ENCODE measurements around the gene FMNL2. TPM values are rescaled to one million over a fixed set of nuclear protein-coding genes. Genes with fewer than 3 reads are reported as not detected.

Gene FMNL2
- total RNA-seq, 4 donors from 2014 or later = 5.8 to 19.8 (median 16.9) TPM

DNA sequence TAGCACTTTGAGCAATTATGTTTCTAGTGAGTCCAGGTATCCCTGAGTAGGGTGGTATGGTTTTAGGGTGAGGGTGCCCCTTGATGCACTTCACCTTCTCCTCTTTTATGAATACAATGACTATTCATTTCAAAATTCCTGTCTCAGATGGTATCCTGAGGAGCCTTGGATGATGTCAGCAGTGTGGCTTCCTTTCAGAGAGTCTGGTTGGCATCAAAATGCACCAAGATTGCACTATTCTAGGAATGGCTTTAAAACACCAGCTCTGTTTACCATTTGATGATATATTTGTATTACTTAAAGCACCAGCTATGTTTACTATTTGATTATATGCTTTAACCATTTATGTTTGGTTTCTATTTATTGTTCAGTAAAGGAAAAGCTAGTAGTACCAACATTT lies 141.0 kb downstream of the FMNL2 start:
- no peaks in the 10 kb centered on the region for H3K9me3 ChIP-seq
- H3K4me3 ChIP-seq = no peak overlapping the region
- H3K27ac ChIP-seq = no peak overlapping the region
- H3K36me3 ChIP-seq = no peaks in the 10 kb centered on the region
- DNase-seq = no peak
- peaks cover 0 to 38% (median 4%) of the 10 kb centered on the region in 3 donors for H3K4me1 ChIP-seq
- TF ChIP-seq, protein P1, sequence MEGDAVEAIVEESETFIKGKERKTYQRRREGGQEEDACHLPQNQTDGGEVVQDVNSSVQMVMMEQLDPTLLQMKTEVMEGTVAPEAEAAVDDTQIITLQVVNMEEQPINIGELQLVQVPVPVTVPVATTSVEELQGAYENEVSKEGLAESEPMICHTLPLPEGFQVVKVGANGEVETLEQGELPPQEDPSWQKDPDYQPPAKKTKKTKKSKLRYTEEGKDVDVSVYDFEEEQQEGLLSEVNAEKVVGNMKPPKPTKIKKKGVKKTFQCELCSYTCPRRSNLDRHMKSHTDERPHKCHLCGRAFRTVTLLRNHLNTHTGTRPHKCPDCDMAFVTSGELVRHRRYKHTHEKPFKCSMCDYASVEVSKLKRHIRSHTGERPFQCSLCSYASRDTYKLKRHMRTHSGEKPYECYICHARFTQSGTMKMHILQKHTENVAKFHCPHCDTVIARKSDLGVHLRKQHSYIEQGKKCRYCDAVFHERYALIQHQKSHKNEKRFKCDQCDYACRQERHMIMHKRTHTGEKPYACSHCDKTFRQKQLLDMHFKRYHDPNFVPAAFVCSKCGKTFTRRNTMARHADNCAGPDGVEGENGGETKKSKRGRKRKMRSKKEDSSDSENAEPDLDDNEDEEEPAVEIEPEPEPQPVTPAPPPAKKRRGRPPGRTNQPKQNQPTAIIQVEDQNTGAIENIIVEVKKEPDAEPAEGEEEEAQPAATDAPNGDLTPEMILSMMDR (IDR thresholded peaks at IDR 0.05) = no peak
- TF ChIP-seq POLR2A (IDR thresholded peaks at IDR 0.05) = no peak
- intact Hi-C loops (cut with DNase I) = no loop called here
- no peaks in the 10 kb centered on the region for H3K27me3 ChIP-seq

DNA sequence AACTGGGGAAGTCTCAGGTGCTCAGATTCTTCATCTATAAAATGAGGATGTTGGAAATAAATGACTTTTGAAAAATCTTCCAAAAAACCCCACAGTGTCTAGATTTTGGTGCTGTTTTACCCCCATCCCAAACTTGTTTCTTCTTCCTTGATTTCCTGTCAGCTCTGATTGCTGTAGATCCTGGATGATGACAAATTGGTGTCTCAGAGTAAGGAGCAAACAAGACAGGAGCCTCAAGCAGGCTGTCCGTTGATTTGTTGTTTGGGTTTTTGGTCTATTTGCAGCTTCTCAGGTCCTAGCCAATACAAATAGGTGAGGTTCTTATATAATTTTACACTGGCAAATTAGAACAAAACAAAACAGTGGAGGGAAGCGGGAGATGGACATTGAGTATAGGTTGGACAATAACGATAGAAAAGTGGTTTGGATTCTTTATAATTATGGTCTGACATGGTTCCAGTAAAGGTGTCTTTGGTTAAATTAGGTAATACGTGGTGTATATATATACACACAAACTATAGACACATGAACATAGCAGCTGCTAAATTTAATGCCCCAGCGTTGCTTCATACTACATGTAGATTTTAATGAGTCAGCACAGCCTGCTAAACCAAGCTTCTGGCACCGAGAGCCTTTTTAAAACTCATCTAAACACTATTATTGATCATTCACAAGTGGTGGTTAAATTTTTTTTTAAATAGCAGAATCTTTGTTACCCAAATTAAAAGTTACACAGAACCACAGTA lies 142.5 kb downstream of the FMNL2 start:
- H3K36me3 ChIP-seq = no peaks in the 10 kb centered on the region
- no peaks in the 10 kb centered on the region for H3K27me3 ChIP-seq
- no peaks in the 10 kb centered on the region for H3K9me3 ChIP-seq
- H3K4me1 ChIP-seq = peaks cover 0 to 29% (median 4%) of the 10 kb centered on the region in 3 donors
- H3K4me3 ChIP-seq = no peak overlapping the region
- TF ChIP-seq, protein P1 (IDR thresholded peaks at IDR 0.05) = no peak
- no peak for TF ChIP-seq POLR2A (IDR thresholded peaks at IDR 0.05)
- WGBS, 2 donors = 56 to 75% methylated on average over 6 of the region's 6 CpGs
- no peak for DNase-seq
- intact Hi-C loops (cut with DNase I) = no loop called here
- H3K27ac ChIP-seq = no peak overlapping the region

DNA sequence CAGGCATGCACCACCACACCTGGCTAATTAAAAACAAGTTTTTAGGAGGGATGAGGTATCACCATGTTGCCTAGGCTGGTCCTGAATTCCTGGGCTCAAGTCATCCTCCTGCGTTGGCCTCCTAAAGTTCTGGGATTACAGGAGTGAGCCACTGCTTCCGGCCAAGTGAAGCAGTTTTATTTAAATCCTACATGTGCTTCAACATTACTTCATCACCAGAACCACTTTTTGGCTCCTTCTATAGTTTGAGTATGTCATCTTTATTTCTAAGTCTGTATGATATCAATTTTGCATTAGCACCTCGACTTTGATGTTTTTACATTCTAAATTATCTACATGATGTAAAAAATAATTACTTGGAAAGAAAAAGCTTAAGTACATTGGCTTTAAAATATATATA lies 144.3 kb downstream of the FMNL2 start:
- no peak for DNase-seq
- Histone ChIP-seq H3K9me3 (no peaks in the 10 kb centered on the region), H3K4me1 (peaks cover 0 to 11% (median 0%) of the 10 kb centered on the region in 3 donors), H3K27me3 (no peaks in the 10 kb centered on the region), H3K27ac (no peak overlapping the region), H3K36me3 (no peaks in the 10 kb centered on the region), H3K4me3 (no peak overlapping the region)
- intact Hi-C loops (cut with DNase I) = no loop called here
- TF ChIP-seq, protein P1 (IDR thresholded peaks at IDR 0.05) = no peak
- no peak for TF ChIP-seq POLR2A (IDR thresholded peaks at IDR 0.05)
- 84 to 88% methylated on average over 3 of the region's 3 CpGs for WGBS, 2 donors

DNA sequence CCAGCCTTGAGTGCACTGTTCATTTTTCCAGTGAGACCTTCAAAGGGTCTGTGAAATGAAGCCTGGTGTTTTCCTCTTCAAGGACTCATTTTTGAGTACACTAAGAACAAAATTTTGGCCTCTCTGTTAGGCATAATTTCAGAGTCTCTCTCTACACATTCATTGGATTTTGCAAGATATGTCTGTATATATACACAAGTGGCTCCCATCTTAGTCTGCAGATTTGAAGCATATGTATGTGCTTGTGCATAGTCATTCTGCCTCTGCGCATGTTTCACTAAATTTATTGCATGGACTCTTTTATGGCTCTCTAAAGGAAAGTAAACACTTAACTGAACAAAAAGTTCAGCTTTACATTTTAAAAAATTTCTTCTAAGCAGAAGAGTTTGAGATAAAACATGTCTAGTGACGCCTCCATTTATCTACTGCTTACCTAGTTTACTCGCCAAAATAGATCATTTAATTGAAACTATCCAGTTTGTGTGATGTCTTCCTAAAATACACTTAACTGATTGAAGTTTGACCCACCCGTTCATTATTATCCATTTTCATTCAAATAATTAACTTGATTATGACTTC lies 145.9 kb downstream of the FMNL2 start:
- TF ChIP-seq POLR2A (IDR thresholded peaks at IDR 0.05) = no peak
- TF ChIP-seq, protein P1 (IDR thresholded peaks at IDR 0.05) = no peak
- intact Hi-C loops (cut with DNase I) = no loop called here
- Histone ChIP-seq H3K27ac (no peak overlapping the region), H3K36me3 (no peaks in the 10 kb centered on the region), H3K4me3 (no peak overlapping the region), H3K27me3 (no peaks in the 10 kb centered on the region), H3K9me3 (no peaks in the 10 kb centered on the region), H3K4me1 (peaks cover 0 to 12% (median 0%) of the 10 kb centered on the region in 3 donors)
- no peak for DNase-seq
- 90 to 92% methylated on average over 4 of the region's 4 CpGs for WGBS, 2 donors

DNA sequence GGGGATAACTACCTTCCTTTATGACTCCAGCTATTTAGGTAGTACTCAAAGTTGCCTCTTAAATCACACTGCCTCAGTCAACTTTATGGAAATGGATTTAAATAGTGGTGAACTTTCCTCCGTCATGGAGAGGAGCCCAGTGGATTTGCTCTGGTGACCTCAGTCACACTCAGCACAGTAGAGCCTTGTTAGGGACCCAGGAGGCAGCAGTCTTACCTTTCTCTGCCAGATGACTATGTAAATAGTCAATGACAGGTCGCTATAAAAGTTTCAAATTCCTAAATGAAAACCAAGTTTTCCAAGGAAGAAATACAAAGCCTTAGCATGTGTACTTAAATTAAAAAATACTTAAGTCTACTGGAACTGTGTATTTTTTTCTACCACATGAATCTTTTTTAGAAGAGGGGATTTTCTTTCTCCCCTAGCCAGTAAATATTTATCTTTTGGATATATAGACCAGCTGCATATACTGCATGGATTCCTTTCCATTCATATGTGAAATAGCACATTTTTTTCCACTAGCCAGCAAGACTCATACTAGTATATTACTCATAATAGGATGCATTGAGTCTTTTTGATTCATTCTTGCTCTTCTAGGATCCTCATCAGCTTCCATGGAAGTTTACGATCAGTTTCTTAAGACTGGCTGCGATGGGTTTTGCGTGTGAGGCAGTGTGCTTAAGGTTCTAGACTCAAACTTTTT lies 147.1 kb downstream of the FMNL2 start:
- Histone ChIP-seq H3K36me3 (no peaks in the 10 kb centered on the region), H3K4me3 (no peak overlapping the region), H3K9me3 (no peaks in the 10 kb centered on the region), H3K4me1 (peaks cover 0 to 23% (median 0%) of the 10 kb centered on the region in 3 donors), H3K27me3 (no peaks in the 10 kb centered on the region), H3K27ac (no peak overlapping the region)
- 92 to 94% methylated on average over 5 of the region's 5 CpGs for WGBS, 2 donors
- no peak for TF ChIP-seq POLR2A (IDR thresholded peaks at IDR 0.05)
- TF ChIP-seq, protein P1 (IDR thresholded peaks at IDR 0.05) = no peak
- intact Hi-C loops (cut with DNase I) = no loop called here
- no peak for DNase-seq

All from esophagus squamous epithelium (tissue), 5 donors.